ENCODE data around the gene BCL2L1.

- no peak for TF ChIP-seq POLR2A (IDR thresholded peaks at IDR 0.05)
- no peak for TF ChIP-seq CTCF (IDR thresholded peaks at IDR 0.05)
- no peak for TF ChIP-seq EP300 (IDR thresholded peaks at IDR 0.05)
Observed at GRCh38 chr20:31679357-31680285, 43.0 kb downstream of the BCL2L1 start.

Data from upper lobe of left lung (tissue), 4 donors.